NCI-H2081 treated with DMSO at 0.1 percent for 48 hours (cell line): ENCODE data around the gene SMCO2.

Experiments used
- DNase-seq: peaks from one replicate; lab custom pipeline; 2025; lab: John Stamatoyannopoulos, UW

SMCO2 gene

GRCh38 chr12:27453421-27453820 is 6.9 kb downstream of the SMCO2 start:
- no peak for DNase-seq

- DNase-seq, result no peak
Observed at GRCh38 chr12:27455589-27455988, 9.1 kb downstream of the SMCO2 start.

DNA sequence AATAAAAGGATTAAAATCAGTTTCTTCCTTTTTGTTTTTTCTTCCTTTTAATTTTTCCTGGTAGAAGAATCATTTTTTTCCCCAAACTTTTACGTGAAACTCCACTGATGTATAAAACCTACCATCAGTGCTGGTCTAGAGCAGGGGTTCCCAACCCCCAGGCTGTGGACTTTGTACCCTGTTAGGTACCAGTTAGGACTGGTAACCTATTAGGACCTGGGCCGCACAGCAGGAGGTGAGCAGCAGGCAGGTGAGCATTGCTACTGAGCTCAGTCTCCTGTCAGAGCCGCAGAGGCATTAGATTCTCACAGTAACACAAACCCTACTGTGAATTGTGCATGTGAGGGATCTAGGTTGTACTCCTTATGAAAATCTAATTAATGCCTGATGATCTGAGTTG is 10.1 kb downstream of the SMCO2 start:
- DNase-seq, result no peak

DNA sequence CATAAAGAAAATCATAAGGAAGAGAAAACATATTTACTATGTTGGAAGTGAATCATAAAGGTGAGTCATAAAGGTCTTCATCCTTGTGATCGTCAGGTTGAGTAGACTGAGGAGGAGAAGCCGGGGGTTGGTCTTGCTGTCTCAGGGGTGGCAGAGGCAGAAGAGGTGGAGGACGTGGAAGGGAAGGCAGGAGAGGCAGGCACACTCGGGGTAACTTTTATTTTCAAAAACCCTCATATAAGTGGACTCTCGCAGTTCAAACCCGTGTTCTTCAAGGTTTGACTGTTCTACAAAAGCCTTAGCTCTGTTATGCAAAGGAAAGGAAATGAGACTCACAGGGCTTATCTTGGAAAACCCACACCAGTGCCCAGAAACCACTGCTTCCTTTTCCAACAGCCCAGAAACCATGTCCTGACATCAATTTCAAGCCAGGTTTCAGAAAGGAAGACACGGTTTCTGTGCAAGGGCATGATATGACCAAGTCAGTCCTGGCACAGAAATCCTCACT is 14.0 kb downstream of the SMCO2 start:
- no peak for DNase-seq

DNA sequence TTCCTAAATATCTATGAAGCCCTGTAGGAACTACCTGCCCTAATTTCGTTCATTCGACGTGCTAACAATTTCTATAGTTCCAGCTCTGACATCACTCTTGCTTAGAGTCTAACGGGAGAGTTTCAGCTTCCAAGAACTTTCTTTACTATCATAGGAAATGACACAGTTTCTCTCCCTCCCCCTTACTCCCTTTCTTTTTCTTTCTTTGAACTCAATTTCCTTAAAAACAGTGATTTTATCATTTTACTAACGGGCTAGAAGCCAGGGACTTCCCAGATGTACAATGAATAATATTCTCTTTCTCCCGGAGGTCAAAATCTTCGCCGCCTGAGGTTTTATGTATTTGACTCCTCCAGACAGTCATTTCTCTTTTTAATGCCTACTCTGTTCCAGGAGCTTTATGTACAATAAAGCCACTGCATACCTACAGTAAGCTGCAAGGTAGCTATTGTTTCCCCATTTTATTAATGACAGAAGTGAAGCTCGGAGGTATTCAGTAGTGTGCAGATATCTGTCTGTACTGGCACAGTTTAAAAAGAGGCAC is 15.7 kb downstream of the SMCO2 start:
- DNase-seq, result no peak

DNA sequence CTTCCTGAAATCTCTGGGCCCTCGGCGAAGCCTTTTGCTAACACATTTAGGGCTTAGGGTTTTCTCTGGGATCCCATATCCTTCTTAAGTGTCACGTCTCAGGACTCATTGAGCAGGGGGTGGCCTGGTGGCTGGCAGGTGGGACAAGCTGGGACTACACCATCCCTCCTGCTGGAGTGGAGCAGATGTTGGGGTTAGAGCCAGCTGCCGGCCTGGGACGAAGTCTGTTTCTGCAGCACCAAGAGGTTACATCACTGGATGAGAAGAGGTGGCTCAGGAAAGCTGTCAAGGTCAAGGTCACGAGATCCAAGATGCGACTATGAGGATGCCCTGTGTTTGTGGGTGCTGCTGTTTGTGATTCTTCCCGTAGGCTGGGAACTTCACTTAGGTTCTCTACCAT is 16.3 kb downstream of the SMCO2 start:
- no peak for DNase-seq

DNA sequence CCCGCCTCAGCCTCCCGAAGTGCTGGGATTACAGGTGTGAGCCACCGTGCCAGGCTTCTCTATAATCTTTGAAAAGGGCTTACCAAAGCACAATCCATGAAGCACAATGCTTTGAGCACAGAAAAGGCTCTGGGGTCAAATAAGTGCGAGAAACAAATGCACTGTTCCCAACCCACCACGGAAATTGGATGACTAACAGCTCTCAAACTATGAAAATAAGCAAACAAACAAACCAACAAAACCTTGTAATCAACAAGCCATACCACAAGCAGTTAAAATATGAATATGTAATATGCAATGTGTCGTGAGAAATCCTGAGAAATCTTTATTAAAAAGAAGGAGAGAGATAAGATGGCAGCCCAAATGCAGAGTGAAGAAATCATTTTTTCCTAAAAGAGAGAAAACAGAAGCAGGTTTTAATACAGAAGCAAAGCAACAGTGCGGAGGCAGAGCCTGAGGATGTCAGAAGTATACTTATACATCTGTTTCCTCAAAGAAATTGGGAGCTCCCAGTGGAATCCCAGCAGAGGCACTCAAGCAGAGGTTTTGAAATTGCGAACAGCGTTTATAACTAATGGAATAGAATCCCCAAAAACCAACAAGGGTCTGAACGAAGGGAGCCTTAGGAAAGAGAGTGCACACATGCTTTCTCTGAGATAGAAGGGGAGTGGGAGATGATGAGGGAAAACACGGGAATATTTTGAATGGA is 17.1 kb downstream of the SMCO2 start:
- DNase-seq, result no peak

GRCh38 chr12:27464220-27464554 is 17.7 kb downstream of the SMCO2 start:
- DNase-seq, result no peak

DNA sequence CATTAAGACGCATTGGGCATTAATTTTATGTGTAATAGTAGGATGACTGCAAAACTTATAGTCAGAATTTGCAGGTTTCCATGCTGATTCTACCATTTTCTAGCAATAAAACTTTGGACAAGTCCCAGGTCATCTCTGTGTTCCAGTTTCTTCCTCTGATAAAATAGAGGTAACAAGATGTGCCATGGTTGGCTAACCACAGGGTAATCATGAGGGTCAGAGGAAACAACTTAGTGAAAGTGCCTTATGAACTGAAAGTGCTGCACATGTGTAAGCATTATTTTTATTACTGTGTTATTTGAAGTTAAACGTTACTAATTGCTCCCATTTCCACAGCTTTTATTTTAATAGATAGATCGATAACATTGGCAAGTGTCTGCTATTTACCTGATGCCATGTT is 21.1 kb downstream of the SMCO2 start:
- DNase-seq, result no peak

GRCh38 chr12:27468241-27468640 is 21.7 kb downstream of the SMCO2 start:
- DNase-seq, result no peak

GRCh38 chr12:27469176-27469736 is 22.7 kb downstream of the SMCO2 start:
- DNase-seq, result no peak

DNA sequence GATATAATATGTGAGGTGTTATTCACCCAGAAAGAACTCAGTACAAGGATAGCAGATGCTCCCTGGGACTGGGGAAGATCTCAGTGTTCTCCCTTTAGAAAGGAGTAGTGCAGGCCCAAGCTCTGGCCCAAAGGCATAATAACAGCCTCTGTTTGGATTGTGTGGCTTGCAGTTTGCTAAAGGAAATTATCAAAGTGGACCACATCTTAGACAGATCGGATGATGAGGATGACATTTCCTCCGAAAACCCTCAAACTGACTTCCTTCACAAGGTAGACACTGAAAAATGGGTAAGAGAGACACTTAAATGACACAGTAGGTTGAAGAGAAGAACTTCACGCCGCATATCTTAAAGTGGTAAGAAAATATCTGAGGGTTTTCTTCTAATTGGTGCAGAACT is 26.1 kb downstream of the SMCO2 start:
- no peak for DNase-seq

DNA sequence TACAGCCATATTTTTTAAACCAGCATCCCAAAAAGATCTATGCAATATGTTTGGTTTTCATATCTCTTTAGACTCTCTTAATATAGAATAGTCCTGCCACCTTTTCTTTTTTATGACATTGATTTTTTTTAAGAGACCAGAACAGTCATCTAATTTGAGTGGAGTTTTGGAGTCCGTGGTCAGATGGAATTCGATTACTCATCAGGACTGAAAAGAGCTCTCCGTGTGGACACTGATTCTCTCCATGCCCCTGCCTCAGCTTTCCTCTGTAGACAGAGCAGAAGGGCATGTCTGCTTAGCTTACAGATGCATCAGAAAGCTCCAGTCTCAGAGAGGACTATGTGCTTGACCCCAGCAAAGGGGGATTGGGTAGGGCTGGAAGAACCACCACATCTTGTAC is 27.8 kb downstream of the SMCO2 start:
- DNase-seq, result no peak

GRCh38 chr12:27477049-27477448 is 30.5 kb downstream of the SMCO2 start:
- no peak for DNase-seq

- no peak for DNase-seq
Observed at GRCh38 chr12:27478949-27479348, 32.4 kb downstream of the SMCO2 start.

GRCh38 chr12:27480016-27480415 is 33.5 kb downstream of the SMCO2 start:
- DNase-seq, result no peak

GRCh38 chr12:27486961-27487360 is 40.4 kb downstream of the SMCO2 start:
- no peak for DNase-seq

DNA sequence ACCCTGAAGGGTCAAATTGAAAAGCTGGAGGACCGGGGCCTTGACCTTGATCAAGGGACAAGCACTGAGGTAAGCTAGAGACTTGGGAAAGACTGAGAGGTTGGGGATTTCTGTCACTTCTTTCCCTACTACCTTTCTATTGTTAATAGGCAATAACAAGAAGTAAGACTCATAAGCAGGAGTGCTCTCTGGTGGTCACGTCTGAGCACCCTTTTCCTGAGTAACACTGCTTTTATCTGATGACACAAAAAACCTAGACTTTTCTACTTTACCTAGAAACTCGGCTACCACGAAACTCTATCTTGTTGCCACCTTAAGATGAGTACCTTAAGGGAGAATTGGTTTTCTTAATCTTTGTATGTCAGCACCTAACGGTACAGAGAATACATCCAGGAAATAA is 41.9 kb downstream of the SMCO2 start:
- DNase-seq, result no peak

- DNase-seq, result no peak
Observed at GRCh38 chr12:27491226-27491625, 44.7 kb downstream of the SMCO2 start.

GRCh38 chr12:27493260-27493940 is 46.9 kb downstream of the SMCO2 start:
- no peak for DNase-seq

GRCh38 chr12:27497446-27497845 is 50.9 kb downstream of the SMCO2 start:
- DNase-seq, result no peak

GRCh38 chr12:27498149-27498548 is 51.6 kb downstream of the SMCO2 start:
- DNase-seq, result no peak

GRCh38 chr12:27498761-27499160 is 52.2 kb downstream of the SMCO2 start:
- DNase-seq, result no peak
